SK-N-SH treated with all-trans-retinoic acid at 6 μM for 48 hours (cell line): Measurements from ENCODE around the gene MROH7.

Source experiments
- ATAC-seq: fragments of 200-7000 bp; cut with Tn5 transposase; 3 replicates; pipeline ENCODE4 v1.9.1; 2020; ENCODE audit warnings: mild to moderate bottlenecking, moderate library complexity
- ARNTL ChIP-seq: fragments of 450-650 bp; formaldehyde crosslinking; IDR thresholded peaks from 2 replicates; pipeline ENCODE4 v1.5.0; 2020; ENCODE audit warnings: low read depth, mild to moderate bottlenecking, moderate library complexity, borderline replicate concordance
- BACH2 ChIP-seq: fragments of 250-450 bp; sonication (Bioruptor Pico); IDR thresholded peaks from 2 replicates; pipeline ENCODE4 v1.9.0; 2021; ENCODE audit warnings: mild to moderate bottlenecking, borderline replicate concordance
- CREB5 ChIP-seq: fragments of 250-450 bp; sonication (Bioruptor Pico); IDR thresholded peaks from 2 replicates; pipeline ENCODE4 v1.5.1; 2020; ENCODE audit warnings: low read depth, mild to moderate bottlenecking, moderate library complexity
- CSDC2 ChIP-seq: fragments of 250-450 bp; sonication (Bioruptor Pico); IDR thresholded peaks from 2 replicates; pipeline ENCODE4 v1.5.0; 2020; ENCODE audit warnings: mild to moderate bottlenecking, moderate library complexity
- CSRNP3 ChIP-seq: fragments of 250-450 bp; sonication (Bioruptor Pico); IDR thresholded peaks from 2 replicates; pipeline ENCODE4 v1.5.1; 2021; ENCODE audit warnings: mild to moderate bottlenecking, moderate library complexity
- ESRRG ChIP-seq: fragments of 250-450 bp; sonication (Bioruptor Pico); IDR thresholded peaks from 2 replicates; pipeline ENCODE4 v1.6.1; 2021; ENCODE audit warnings: mild to moderate bottlenecking
- GLIS3 ChIP-seq: fragments of 250-450 bp; sonication (Bioruptor Pico); IDR thresholded peaks from 2 replicates; pipeline ENCODE4 v1.5.0; 2020; ENCODE audit warnings: mild to moderate bottlenecking, moderate library complexity
- ISL1 ChIP-seq: fragments of 250-450 bp; sonication (Bioruptor Pico); IDR thresholded peaks from 2 replicates; pipeline ENCODE4 v2.1.2; 2022; ENCODE audit warnings: mild to moderate bottlenecking, moderate library complexity
- OSR1 ChIP-seq: fragments of 250-450 bp; sonication (Bioruptor Pico); IDR thresholded peaks from 2 replicates; pipeline ENCODE4 v1.8.0; 2022; ENCODE audit warnings: moderate library complexity, mild to moderate bottlenecking, inconsistent platforms
- PATZ1 ChIP-seq: fragments of 250-450 bp; sonication (Bioruptor Pico); IDR thresholded peaks from 2 replicates; pipeline ENCODE4 v1.8.0; 2020; ENCODE audit warnings: mild to moderate bottlenecking, moderate library complexity, borderline replicate concordance
- POU6F1 ChIP-seq: fragments of 250-450 bp; sonication (Bioruptor Pico); IDR thresholded peaks from 2 replicates; pipeline ENCODE4 v1.8.0; 2021; ENCODE audit warnings: low read depth, mild to moderate bottlenecking, moderate library complexity, borderline replicate concordance
- PPARA ChIP-seq: fragments of 250-450 bp; sonication (Bioruptor Pico); IDR thresholded peaks from 2 replicates; pipeline ENCODE4 v1.5.0; 2020; ENCODE audit warnings: mild to moderate bottlenecking, borderline replicate concordance
- SNAI2 ChIP-seq: fragments of 250-450 bp; sonication (Bioruptor Pico); IDR thresholded peaks from 2 replicates; pipeline ENCODE4 v1.5.0; 2020; ENCODE audit warnings: mild to moderate bottlenecking, moderate library complexity
- TCF4 ChIP-seq: fragments of 250-450 bp; sonication (Bioruptor Pico); IDR thresholded peaks from 2 replicates; pipeline ENCODE4 v1.8.0; 2021; ENCODE audit warnings: mild to moderate bottlenecking, moderate library complexity, borderline replicate concordance
- TOX ChIP-seq: fragments of 250-450 bp; sonication (Bioruptor Pico); IDR thresholded peaks from 2 replicates; pipeline ENCODE4 v1.8.0; 2021; ENCODE audit warnings: mild to moderate bottlenecking, moderate library complexity, borderline replicate concordance
- TSHZ2 ChIP-seq: fragments of 250-450 bp; sonication (Bioruptor Pico); IDR thresholded peaks from 2 replicates; pipeline ENCODE4 v1.5.0; 2020; ENCODE audit warnings: mild to moderate bottlenecking, moderate library complexity
- ZC3H10 ChIP-seq: fragments of 250-450 bp; sonication (Bioruptor Pico); IDR thresholded peaks from 2 replicates; pipeline ENCODE4 v1.5.1; 2021; ENCODE audit warnings: mild to moderate bottlenecking, moderate library complexity
- ZFP3 ChIP-seq: fragments of 250-450 bp; sonication (Bioruptor Pico); IDR thresholded peaks from 2 replicates; pipeline ENCODE4 v1.5.0; 2020; ENCODE audit warnings: mild to moderate bottlenecking, moderate library complexity
- ZFP30 ChIP-seq: fragments of 450-650 bp; formaldehyde crosslinking; IDR thresholded peaks from 2 replicates; pipeline ENCODE4 v1.5.0; 2022; ENCODE audit warnings: mild to moderate bottlenecking, moderate library complexity
- ZNF565 ChIP-seq: fragments of 450-650 bp; formaldehyde crosslinking; conservative IDR thresholded peaks from 2 replicates; pipeline ENCODE4 v1.5.0; 2020; ENCODE audit warnings: low read depth, mild to moderate bottlenecking, moderate library complexity
- ZNF70 ChIP-seq: fragments of 450-650 bp; formaldehyde crosslinking; IDR thresholded peaks from 2 replicates; pipeline ENCODE4 v1.5.0; 2020; ENCODE audit warnings: mild to moderate bottlenecking, moderate library complexity
- ZNF8 ChIP-seq: fragments of 450-650 bp; formaldehyde crosslinking; IDR thresholded peaks from 2 replicates; pipeline ENCODE4 v1.5.0; 2020; ENCODE audit warnings: mild to moderate bottlenecking, moderate library complexity

Gene MROH7

GRCh38 chr1:54709547-54710292 is 68.1 kb downstream of the MROH7 start:
- TF ChIP-seq TOX (CRISPR knock-in tag) = no peak

GRCh38 chr1:54710434-54710833 is 68.8 kb downstream of the MROH7 start:
- TF ChIP-seq TCF4 (CRISPR knock-in tag) (no peak), ZFP3 (CRISPR knock-in tag) (no peak), ZFP30 (CRISPR knock-in tag) (no peak), ZNF70 (no peak), BACH2 (CRISPR knock-in tag) (no peak), POU6F1 (CRISPR knock-in tag) (no peak), PATZ1 (CRISPR knock-in tag) (no peak), ESRRG (CRISPR knock-in tag) (no peak), ZNF565 (CRISPR knock-in tag) (no peak), ZC3H10 (CRISPR knock-in tag) (no peak), GLIS3 (CRISPR knock-in tag) (no peak), ZNF8 (CRISPR knock-in tag) (no peak), ISL1 (CRISPR knock-in tag) (no peak), PPARA (no peak), CREB5 (no peak), TOX (CRISPR knock-in tag) (no peak)
- ATAC-seq = no peak

More at GRCh38 chr1:54709547-54710292, 68.1 kb downstream of the MROH7 start:
- ATAC-seq = no peak

- TF ChIP-seq SNAI2 (CRISPR knock-in tag) (no peak), ZNF70 (no peak), CREB5 (no peak), CSDC2 (CRISPR knock-in tag) (no peak), CSRNP3 (no peak), GLIS3 (CRISPR knock-in tag) (no peak), ESRRG (CRISPR knock-in tag) (no peak), TOX (CRISPR knock-in tag) (no peak), OSR1 (CRISPR knock-in tag) (no peak), ZFP30 (CRISPR knock-in tag) (no peak), POU6F1 (CRISPR knock-in tag) (no peak), ARNTL (CRISPR knock-in tag) (no peak), TSHZ2 (no peak), ZFP3 (CRISPR knock-in tag) (no peak)
- ATAC-seq = no peak
Observed at GRCh38 chr1:54710841-54711240, 69.3 kb downstream of the MROH7 start.
